GM21360 (cell line): ENCODE measurements around the gene COL16A1.
A peak's percentile ranks its signal among the peaks of the same experiment; 100 is the strongest.

Source experiments
- ATAC-seq: cut with Tn5 transposase; IDR thresholded peaks from one replicate; pipeline ENCODE4 v1.9.1; 2021; ENCODE audit warnings: mild to moderate bottlenecking, moderate library complexity; ENCODE audit not compliant: unreplicated experiment

Gene COL16A1

GRCh38 chr1:31650161-31651088, 53.4 kb downstream of the COL16A1 start:
- no peak for ATAC-seq

GRCh38 chr1:31648641-31649357, 55.0 kb downstream of the COL16A1 start:
- no peak for ATAC-seq

DNA sequence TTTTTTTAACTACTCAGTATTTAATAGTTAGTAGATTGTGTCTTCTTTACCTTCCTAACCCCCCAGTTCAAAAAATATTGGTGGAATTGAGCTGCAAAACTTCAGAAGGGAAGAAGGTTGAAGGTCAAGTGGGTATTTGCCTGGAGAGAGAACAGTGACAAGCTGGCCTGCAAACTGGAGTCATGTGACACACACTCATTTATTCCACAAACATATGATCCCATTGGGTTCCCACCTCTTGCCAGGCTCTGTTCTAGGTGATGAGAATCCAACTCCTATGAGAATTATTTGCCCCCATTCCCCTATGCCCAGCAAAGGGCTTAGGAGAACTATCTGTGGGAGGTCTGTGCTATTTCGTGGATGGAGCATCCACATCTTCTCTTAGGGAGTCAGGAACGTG, 55.6 kb downstream of the COL16A1 start:
- no peak for ATAC-seq

DNA sequence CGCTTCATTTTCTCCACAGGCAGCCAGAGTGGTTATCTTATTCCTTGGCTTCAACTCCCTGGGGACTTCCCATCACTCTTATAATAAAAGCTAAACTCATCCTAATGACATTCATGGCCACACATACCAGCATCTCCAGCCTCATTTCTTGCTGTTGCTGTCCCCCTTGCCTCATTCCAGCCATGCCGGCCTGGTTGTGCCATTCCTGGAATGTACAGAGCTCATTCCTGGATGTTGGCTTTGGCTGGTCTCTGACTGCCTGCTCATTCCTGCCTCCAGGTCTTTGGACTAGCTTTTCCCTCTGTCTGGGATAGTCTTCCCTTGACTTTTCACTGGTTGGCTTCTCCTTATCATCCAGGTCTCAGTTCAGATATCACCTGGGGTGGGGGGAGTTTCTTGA, 56.7 kb downstream of the COL16A1 start:
- no peak for ATAC-seq

- no peak for ATAC-seq
These were observed 57.4 kb downstream of the COL16A1 start for GRCh38 chr1:31646259-31646960.

DNA sequence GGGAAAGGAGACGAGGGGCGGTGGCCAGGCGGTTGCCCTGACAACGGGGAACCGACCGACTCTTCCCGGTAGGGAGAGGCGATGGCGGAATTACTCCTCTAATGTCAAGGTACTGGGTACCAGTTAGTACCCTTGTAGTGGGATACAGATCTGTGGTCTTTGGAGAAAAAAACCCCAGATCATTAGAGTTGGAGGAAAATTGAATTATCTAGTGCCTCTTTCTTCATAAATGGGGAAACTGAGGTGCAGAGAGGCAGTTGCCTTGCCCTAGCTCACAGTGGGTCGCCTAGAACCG, 58.6 kb downstream of the COL16A1 start:
- ATAC-seq = no peak

GRCh38 chr1:31644560-31645273, 59.1 kb downstream of the COL16A1 start, which contains the start of gene PEF1:
Gene PEF1 (minus strand): TSS chr1:31644876. CDS start chr1:31644864, 12 bp downstream.
- ATAC-seq = peak; percentile 81

GRCh38 chr1:31643976-31644559, 59.7 kb downstream of the COL16A1 start:
- ATAC-seq = no peak

DNA sequence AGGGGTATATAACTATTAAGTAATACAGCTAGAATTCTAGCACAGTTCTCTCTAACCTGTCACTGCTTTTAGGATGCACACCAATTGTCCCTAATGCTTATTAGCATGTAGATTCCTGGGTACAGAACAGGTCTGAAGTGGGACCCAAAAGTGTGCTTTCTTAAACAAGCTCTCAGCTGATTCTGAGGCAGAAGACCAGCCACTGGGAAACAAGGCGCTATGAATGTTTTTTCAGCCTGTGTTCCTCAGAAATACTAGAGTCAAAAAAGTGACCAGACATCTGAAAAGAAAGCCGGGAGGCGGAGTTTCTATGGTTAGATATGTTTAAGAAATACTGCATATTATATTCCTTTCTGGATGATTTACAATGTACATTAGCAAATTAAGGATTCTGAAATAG, 60.9 kb downstream of the COL16A1 start:
- ATAC-seq = no peak

DNA sequence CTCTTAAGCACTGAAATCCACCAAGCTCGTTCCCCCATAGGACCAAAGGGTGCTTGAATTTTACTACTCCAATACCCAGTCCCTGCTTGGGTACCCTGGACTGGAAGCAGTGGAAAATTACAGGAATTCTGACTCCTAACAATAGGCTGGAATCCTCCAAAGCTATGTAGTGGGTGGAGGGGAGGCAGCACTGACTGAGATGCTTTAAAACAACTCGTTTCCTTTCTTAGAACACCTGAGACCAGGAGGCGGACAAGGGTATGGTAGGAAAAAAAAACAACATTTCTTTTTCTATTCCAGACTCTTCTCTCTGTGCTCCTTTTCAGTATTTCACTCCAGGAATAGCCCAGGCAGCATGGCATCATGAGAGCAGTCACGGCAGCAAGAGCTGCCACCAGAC, 61.5 kb downstream of the COL16A1 start:
- no peak for ATAC-seq

DNA sequence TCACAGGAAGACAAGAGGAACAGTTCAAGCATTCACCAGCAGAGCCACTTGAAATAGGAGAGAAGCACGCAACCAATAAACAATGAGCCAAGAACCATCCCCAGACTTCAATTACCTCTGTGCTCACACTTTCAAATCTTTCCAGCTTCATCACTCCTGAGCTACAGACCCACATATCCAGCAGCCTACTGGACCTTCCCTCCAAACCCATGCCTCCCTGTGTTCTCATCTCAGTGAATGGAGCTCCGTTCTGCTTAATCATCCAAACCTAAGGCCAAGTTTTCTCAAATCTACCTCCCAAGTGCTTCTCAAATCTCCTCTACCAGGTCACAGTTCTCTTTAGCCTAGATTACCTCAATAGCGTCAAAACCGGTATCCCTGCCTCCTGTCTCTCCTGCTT, 62.9 kb downstream of the COL16A1 start:
- no peak for ATAC-seq

- no peak for ATAC-seq
These were observed 63.6 kb downstream of the COL16A1 start for GRCh38 chr1:31640179-31640578.

- ATAC-seq = no peak
These were observed 64.3 kb downstream of the COL16A1 start for GRCh38 chr1:31639543-31639942.

DNA sequence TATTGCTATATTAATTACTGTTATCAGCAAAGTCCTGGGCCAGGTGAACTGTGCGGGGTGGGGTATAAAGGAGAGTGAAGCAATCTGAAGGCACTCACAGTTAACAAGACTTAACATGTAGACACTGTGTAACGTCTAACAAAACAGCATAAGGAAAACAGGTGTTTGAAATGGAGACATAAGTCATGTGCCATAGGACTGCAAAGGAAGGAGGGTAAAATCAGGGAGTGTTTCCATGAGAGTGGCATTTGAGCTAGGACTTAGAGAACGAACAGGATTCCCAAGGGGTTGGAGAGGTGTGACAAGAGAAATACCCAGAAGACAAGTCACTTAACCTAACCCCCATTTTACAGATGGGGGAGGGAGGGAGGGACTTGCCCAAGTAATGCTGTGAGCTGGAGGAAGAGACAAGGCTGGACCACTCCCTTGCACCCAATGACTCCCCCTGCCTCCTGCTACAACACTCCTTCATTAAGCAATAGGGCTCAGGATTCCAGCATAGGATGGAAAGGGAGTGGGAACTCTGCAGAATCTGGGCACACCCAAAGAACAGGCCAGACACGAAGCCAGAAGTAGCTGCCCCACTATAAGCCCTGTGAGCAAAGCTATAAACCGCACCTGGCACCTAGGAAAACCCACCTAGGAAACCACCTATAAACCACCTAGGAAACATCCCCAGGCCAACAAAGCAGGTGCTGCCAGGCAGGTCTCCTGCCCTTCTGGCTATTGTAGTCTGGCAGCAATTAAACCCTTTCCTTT, 65.7 kb downstream of the COL16A1 start:
- no peak for ATAC-seq

DNA sequence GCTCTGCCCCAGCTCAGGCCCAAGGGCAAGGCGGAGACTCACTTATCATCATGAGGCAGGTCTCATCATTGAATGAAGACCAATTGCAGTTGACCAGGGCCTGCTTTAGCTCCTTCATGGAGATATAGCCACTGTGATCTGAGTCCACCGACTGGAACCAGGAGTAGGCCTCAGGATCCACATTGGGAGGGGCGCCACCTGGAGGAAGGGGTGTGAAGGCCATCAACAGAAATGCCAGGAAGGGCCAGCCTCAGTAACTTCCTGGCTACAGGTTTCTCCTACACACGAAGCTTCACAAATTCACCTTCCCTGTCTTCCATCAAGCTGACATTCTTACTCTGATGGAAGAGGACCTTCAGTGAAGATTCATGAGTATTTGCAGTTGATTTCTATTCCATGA, 70.7 kb downstream of the COL16A1 start:
- ATAC-seq = no peak

DNA sequence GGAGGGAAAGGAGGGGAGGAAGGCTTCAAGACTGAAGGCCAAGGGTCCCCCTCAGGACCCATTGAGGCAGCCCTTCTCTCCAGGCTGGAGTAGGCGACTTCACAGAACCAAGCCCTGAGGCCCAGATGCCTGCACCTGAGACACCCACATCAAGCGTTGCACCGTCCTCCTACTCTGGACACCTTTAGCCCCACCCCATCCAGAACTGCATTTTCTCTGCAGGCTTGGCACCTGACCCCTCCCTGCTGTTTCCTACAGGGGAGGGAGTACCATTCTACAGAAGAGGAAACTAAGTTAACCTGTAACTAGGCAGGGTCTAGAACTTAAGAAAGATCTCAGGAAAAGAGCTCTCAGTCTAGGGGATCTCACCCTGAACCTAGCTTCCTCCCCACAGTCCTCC, 71.2 kb downstream of the COL16A1 start:
- no peak for ATAC-seq

- no peak for ATAC-seq
These were observed 74.8 kb downstream of the COL16A1 start for GRCh38 chr1:31628931-31629556.

GRCh38 chr1:31627930-31628559, 75.8 kb downstream of the COL16A1 start:
- no peak for ATAC-seq
